Left lobe of liver (tissue), 2 donors: ENCODE measurements around the gene CHCHD1. TPM values are rescaled to one million over a fixed set of nuclear protein-coding genes. Genes with fewer than 3 reads are reported as not detected.
"Not testable (repeated sequence)": the region's sequence is repeated elsewhere in the genome, so short reads cannot be mapped to it uniquely, and the experiment has no call there.

Experiments
- ATAC-seq: fragments of 200-7000 bp; cut with Tn5 transposase; one replicate; pipeline ENCODE4 v1.9.1; 2020; ENCODE audit warnings: mild to moderate bottlenecking, moderate library complexity
- DNase-seq: peaks from one replicate; pipeline ENCODE4 v3.0.0-alpha.2; 2020; ENCODE audit warnings: low spot score
- total RNA-seq: library from RNA; stranded (reverse); gene quantifications from one replicate; pipeline ENCODE4 v1.2.1, GENCODE V29; 2021
- donor health status: DM: no; HTN: no; CAD: no; lungs with moderate emphysema.
- donor health status: DM: no; HTN: yes; CAD: no.

The CHCHD1 gene
- 14.1 TPM for total RNA-seq

DNA sequence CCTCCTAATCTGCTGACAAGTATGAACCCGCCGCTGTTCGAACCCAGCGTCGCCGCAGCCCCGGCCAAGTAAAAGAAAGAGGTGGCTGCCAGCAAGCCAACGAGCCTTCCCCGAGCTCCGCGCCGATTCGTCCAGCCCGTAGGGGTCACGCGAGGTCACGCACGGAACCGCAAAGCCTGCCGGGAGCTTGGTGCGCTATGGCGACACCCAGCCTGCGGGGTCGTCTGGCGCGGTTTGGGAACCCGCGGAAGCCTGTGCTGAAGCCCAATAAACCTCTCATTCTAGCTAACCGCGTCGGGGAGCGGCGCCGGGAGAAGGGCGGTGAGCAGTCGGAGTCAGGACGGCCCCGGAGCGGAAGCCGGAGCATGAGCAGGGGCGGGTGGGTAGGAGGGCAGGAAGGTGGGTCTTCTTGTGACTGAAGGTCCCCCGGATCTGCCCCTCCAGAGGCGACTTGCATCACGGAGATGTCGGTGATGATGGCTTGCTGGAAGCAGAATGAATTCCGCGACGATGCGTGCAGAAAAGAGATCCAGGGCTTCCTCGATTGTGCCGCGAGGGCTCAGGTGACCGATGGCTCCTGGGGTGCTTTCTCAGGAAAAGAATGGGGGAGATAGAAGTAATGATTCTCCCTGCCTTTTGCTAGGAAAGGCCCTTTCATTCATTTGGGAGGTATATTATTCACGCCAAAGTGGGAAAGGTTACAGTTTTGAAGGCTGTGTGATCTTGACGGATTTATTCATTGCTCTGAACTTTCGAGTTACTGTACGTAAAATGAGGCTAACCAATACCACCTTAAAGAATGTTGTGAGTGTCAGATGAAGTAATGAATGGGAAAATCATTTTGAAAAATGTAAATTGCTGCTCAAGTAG, at the start of gene CHCHD1:
Gene CHCHD1 (plus strand): TSS at position 170 of the 870 bp plus-strand sequence. CDS start 28 bp downstream, at position 198.
- ATAC-seq (peak; percentile 76), DNase-seq (peak; percentile 96)

DNA sequence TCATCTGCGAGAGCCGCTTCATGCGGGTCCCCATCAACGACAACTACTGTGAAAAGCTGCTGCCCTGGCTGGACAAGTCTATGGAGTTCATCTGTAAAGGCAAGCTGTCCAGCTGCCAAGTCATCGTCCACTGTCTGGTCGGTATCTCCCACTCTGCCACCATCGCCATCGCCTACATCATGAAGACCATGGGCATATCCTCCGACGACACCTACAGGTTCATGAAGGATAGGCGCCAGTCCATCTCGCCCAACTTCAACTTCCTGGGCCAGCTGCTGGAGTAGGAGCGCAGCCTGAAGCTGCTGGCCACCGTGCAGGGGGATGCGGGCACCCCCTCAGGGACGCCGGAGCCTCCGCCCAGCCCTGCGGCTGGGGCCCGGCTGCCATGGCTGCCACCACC, 49.4 kb upstream of the CHCHD1 start:
- ATAC-seq: no peak
- no peak for DNase-seq

DNA sequence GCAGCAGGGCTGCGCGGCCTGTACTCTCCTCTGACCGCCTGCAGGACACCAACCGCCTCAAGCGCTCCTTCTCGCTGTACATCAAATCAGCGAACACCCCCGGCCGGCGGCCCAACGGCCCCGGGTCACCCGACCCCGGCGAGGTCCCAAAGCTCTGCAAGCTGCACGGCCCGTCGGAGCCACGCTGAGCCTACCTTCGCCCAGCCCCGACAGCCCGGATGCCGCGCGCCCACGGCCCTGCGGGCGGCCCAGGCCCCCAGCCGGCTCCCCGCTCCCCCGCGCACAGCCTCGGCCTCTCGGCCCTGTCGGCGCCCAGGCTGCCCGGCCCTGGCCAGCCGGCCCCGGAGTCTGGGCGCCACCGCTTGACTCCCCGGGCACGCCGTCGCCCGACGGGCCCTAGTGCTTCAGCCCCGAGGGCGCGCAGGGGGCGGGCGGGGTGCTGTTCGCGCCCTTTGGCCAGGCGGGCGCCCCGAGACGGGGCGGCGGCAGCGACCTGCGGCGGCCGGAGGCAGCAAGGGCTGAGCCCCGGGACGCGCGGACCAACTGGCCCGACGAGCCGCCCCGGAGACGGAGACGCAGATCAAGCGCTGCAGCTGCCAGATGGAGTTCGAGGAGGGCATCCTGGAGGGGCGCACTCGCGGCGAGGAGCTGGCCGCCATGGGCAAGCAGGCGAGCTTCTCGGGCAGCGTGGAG, 48.8 kb upstream of the CHCHD1 start:
- DNase-seq (no peak), ATAC-seq (no peak)

DNA sequence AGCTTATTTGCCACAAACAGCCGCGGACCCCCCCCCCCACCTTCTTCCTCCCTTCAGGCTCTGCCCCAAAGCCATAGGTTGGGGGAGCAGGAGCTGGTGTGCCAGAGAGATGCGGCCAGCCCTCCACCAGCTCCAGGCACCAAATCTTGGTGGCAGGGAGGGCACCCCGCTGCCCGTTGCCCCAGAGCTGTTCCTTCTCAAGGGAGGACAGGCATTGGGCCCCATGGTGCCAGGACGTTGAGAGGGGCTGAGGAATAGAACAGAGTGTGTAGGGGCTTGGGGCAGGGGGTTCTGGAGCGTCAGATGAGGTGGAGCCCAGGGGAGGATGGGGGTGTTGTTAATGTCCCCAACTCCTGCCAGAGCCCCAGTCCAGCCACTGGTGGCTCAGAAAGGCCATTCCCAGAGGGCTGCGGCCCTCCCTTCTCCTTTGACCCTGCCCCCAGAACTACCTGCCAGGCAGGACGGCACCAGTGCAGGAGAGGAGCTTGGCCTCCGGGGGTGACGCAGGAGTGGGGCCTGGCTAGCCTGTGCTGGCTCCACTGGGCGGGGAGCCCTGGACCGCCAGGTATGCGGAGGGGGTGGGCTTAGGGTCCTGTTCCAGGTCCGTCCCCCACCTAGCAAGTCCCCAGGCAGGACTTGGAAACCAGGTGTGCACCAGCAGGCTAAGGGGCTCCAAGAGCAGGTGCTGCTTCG, 47.7 kb upstream of the CHCHD1 start:
- no peak for DNase-seq
- no peak for ATAC-seq

DNA sequence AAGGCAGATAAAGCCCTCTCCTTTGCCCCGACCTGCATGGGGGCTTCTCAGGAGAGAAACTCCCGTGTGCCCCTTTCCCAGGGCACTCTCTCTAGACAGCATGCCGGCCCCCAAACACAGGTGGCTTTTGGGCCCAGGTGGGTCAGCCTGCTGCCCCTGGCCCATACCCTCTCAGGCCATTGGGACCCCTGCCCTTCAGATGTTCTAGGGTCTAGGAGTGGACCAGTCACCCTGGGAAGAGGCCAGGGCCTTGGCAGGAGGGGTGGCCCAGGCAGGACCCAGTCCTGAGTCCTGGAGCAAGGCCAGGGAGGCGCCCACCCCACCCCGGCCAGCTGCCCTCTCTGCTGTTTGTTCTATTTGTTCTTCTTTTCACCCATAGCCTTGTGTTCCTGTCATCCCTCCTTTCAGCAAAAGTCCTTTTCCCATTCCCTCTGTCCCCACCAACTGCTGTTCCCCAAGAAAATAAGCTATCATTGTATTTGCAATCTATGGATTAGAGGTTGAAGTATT, 47.0 kb upstream of the CHCHD1 start:
- no peak for ATAC-seq
- DNase-seq: no peak

DNA sequence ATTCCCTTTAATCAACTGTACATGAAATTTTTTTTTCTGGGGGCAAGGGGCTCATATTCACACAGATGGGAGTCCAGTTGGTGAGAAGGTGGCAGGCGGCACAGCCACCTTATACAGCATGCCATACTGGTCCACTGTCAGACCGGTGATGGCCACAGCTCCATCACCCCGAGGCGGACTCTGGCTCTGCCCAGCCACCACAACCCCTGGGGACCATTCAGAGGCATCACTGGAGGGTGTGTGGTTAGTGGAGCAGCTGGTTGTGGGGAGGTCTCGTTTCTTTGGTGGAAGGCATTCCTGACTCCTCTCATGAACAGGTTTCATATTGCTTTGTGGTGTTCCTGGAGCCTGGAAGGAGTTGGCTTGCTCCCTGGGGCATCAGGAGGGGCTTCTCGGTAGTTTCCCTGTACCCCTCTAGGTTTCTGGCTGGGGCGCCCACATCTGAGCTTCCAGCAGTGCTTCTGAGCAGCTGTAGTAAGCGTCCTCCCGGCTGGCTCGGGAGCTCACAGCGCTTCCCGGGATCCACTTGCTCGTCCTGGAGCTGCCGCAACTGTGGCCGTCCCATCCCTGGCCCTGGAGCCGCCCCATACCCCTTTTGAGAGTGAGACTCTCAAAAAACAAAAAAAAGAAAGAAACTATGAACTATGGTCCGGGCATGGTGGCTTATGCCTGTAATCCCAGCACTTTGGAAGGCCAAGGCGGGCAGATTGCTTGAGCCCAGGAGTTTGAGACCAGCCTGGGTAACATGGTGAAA, 41.2 kb upstream of the CHCHD1 start:
- not testable (repeated sequence) for ATAC-seq, DNase-seq

DNA sequence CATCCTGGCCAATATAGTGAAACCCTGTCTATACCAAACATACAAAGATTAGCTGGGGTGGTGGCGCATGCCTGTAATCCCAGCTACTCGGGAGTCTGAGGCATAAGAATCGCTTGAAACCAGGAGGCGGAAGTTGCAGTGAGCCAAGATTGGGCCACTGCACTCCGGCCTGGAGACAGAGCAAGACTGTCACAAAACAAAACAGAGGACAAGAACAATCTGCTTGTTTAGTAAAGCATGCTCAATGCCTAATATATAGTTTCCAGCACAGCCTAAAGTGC, 39.5 kb upstream of the CHCHD1 start:
- peak; percentile 32 for DNase-seq
- ATAC-seq: no peak

DNA sequence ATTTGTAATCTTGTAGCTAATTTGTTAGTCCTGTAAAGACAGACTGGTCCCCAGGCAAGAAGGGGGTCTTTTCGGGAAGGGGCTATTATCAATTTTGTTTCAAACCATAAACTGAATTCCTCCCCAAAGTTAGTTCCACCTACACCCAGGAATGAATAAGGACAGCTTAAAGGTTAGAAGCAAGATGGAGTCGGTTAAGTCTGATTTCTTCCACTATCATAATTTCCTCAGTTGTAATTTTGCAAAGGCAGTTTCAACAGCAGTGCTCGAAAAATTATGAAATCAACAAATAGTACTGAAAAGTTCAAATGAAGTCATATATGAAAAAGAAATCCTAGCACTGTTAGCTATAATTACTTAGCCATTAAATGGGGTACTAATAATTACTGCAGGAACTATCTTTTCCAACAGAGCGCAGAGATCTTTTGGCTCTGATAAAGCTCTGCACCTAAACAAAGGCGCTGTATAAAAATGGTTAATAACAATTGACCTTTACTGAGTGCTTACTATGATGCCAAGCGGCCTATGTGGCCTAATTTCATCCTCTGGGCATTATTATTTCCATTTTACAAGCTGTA, 38.4 kb upstream of the CHCHD1 start:
- ATAC-seq: no peak

DNA sequence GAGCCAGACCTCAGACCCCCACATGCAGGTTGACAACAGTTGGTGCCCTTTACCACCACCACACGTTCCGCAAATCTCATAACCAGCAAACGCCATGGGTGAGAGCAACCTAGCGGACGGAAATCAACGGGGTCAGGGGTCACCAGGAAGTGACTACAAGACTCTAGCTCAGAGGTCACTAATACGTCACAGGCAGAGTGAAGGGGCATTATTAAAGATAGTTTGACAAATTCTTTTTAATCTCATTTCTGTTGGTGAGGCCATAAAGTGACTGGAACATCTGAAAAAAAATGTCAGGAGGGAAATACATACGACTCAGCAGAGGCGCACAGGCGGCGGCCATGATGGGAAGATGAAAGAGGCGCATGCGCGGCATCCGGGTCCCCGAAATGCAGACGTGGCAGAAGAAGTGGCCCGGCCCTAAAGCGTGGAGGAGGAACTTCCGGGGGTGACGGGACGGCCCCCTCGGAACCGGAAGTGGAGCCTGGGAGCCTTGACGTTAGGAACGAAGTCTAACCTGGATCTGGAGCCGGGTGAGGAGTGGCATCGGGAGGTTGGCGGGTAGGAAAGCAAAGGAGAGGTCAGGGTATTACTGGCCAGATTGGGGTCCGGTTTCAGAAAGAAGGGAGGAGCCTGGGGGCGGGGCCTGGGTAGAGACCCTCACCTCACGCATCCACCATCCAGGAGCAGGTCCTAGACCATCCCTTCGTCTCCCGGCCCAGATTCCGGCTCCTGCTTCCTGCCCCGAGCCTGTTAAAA, 37.8 kb upstream of the CHCHD1 start, which contains the start of gene SEC24C:
Gene SEC24C (plus strand): TSS at position 468 of the 759 bp plus-strand sequence. CDS start 2,461 bp downstream, outside the sequence.
- peak; percentile 97 for DNase-seq
- ATAC-seq: peak; percentile 94

More for the DNA sequence above, 38.4 kb upstream of the CHCHD1 start:
- DNase-seq: no peak

DNA sequence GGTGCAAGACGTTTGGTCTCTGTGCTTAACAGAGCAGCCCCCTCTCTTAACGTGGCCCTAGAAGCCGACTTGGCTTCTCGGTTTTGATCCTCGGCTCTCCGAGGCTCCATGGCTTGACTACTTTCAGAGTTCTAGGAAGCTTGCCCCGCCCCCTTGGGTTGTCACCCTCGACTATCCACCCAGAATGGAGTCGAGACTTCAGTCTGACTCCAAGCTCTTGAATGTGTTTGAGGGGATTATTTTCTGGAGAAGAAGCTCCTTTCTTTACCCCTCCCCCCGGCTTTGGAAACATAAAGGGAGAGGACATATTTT, 37.2 kb upstream of the CHCHD1 start:
- ATAC-seq (peak; percentile 51), DNase-seq (no peak)

DNA sequence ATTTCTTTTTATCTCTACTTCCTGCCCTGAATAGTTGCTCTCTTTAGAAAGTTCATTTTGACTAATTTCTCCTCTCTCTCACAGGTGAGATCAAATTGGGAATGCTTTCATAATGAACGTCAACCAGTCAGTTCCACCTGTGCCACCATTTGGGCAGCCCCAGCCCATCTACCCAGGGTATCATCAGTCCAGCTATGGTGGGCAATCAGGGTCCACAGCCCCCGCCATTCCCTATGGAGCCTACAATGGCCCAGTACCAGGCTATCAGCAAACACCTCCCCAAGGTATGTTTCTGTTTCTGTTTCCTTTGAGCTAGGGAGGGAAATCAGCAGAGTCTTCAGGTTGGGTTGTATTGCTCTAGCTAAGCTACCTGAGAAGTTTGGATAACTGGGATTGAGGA, 35.1 kb upstream of the CHCHD1 start:
- DNase-seq (peak; percentile 27), ATAC-seq (no peak)

DNA sequence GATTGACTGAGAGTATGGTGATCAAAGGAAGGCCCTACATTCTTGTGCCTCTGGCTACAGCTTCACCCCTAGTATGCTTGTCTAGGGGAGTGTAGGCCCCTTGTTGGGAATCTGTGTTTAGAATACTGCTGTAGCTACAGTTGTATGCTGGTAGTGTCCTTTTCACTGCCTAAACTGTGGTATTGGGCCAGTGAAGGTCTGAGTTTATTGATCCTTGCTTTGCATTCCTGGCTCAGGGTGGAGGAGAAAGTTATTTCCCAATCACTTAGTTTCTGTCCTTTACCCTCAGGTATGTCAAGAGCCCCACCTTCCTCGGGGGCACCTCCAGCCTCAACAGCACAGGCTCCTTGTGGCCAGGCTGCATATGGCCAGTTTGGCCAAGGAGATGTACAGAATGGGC, 31.0 kb upstream of the CHCHD1 start:
- no peak for DNase-seq
- ATAC-seq: peak; percentile 91

DNA sequence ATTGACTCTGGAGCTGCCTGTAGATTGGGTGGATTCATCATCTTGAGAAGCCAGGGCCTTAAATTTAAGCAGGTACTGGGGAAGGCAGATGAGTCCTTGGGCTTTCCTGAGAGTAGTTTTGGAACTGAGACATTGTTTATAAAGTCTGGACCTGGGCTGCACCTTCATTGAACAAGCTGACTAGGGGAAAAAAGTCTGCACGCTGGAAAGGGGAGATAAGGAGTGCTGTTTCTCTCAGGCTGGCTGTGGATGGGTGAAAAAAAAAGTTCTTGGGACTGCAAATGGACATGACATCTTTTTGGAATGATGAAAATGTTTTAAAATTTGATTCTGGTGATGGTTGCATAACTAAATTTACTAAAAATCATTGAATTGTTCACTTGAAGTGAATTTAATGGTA, 25.7 kb upstream of the CHCHD1 start:
- DNase-seq (no peak), ATAC-seq (no peak)

DNA sequence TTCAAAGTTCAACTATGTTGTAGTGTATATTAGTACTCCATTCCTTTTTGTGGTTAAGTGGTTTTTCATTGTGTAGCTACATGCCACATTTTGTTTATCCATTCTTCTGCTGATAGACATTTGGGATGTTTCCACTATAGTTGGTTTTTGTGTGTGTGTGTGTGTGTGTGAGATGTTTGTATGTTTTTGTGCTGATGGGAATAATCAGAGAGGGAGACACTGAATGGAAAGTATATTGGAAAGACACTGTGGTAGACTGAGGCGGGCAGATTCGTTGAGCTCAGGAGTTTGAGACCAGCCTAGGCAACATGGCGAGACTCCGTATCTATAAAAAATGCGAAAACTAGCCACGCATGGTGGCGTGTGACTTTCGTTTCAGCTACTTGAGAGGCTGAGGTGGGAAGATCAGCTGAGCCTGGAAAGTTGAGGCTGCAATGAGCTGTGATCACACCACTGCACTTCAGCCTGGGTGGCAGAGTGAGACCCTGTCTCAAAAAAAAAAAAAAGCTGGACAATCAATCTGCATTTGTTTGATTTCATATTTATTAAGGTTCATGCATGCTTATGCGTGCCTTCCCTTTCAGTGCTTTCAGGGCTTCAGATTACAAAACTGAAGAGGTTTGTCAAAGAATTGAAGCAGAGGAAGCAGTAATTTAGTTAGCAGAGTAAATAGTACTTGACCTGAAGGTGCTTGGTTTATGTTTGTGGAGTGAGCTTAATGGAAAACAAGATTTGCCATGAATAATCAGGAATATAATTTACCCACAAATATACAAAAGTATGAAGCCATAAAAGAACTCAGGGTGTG, 22.9 kb upstream of the CHCHD1 start:
- no peak for ATAC-seq
- no peak for DNase-seq

DNA sequence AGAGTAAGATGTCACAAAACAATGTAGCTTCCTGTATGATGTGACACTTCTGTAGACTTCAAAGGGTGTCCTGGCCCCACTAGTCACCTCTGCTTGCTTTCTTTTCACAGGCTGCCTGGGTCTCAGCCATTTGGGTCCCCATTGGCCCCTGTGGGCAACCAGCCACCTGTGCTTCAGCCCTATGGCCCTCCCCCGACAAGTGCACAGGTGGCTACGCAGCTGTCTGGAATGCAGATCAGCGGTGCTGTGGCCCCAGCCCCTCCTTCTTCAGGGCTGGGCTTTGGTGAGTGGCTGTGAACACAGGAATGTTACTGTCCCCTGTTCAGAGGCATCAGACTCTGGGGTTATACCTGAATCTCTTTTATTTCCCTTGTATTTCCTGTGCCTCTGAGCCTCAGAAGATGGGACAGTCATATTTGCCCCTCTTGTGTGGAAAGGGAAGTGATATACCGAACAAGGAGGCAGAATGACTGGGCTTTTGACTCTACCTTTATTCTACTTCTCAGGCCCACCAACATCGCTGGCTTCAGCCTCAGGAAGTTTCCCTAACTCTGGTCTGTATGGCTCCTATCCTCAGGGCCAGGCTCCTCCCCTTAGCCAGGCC, 22.2 kb upstream of the CHCHD1 start:
- DNase-seq: no peak
- peak; percentile 23 for ATAC-seq

DNA sequence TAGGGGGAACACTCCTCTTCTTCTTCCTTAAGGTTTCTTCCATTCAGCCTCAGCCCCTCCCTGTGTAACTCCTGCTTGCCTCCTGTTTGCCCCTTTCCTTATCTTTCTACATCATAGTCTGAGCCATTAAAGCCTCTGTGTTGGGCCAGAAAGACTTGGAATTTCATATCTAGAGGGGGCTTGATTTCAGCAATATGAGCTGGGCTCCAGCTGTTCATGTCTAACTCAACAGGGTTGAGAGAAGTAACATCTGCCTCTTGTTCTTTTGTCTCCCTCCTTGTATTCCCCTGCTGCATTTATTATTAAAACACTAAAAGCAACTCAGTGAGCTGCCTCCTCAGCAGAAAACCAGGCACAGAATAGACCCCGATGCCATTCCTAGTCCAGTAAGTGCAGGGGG, 20.1 kb upstream of the CHCHD1 start:
- ATAC-seq (no peak), DNase-seq (no peak)

DNA sequence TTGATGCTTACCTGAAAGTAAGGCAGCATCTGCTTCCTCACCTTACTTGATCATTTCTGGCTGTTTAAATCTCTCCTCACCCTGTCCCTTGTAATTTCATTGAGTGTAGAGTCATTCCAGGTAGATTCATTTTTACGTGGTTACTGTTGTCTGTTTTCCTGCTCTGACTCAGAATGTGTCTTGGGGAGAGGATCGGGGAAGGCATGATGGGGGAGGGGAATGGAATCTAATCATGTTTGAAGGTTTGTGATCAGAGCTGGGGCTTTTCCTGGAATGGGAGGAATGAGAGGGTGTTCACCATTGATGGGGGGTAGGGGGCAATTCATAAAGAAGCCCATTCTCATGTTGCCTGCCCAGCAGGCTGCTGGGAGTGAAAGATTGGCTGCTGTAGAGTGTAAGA, 18.9 kb upstream of the CHCHD1 start:
- DNase-seq (no peak), ATAC-seq (no peak)

DNA sequence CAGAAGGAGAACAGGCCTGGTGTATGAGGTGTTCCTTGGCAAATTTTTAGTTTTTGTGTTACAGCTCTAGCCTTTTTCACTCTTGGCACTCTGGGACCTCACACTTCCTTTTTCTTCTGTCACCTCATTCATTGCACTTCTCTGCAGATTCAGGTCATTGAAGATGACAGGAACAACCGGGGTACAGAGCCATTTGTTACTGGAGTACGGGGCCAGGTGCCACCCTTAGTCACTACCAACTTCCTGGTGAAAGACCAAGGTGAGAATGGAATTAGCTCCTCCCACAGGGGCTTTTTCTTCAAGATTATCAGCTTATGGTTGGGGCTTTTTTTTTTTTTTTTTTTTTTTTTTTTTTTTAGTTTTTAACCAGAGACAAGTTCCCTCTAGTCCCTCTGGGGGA, 18.5 kb upstream of the CHCHD1 start:
- no peak for ATAC-seq
- no peak for DNase-seq

DNA sequence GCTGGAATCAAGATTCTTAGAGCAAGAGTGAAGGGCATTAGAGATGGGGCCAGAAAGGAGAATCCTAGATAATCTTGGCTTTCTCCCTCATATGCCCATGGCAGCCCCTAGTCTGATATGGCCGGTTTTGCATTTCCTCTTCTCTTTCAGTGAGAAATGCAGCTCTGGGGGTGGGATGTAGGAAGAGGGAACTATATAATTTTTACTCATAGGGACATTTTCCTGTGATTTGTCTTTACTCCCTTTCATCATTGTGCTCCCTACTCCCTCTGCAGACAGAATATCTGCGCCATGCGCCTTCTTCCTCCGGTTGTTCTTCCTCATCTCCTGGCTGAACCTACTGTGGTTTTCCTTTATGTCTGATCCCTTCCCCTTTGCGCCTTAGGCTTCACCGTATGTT, 16.8 kb upstream of the CHCHD1 start:
- DNase-seq: no peak
- ATAC-seq: no peak
